ENCODE results near the gene CPED1.
A peak's percentile ranks its signal among the peaks of the same experiment; 100 is the strongest.

The CPED1 gene

GRCh38 chr7:121187676-121188075, 199.2 kb downstream of the CPED1 start:
- no peak overlapping the region for H3K4me3 ChIP-seq (replicated peaks; ENCODE audit: low read depth, low read length)

GRCh38 chr7:121192834-121193233, 204.3 kb downstream of the CPED1 start:
- peak; percentile 6 for DNase-seq (ENCODE audit: low read depth)
- no peak overlapping the region for H3K4me3 ChIP-seq (replicated peaks; ENCODE audit: low read depth, low read length)
- TF ChIP-seq CTCF (IDR thresholded peaks at IDR 0.05; ENCODE audit: low read length, missing control alignments): no peak

More at GRCh38 chr7:121187676-121188075, 199.2 kb downstream of the CPED1 start:
- DNase-seq (ENCODE audit: low read depth): peak; percentile 65
- TF ChIP-seq CTCF (IDR thresholded peaks at IDR 0.05; ENCODE audit: low read length, missing control alignments): no peak

GRCh38 chr7:121195010-121195409, 206.5 kb downstream of the CPED1 start:
- no peak for DNase-seq (ENCODE audit: low read depth)
- no peak for TF ChIP-seq CTCF (IDR thresholded peaks at IDR 0.05; ENCODE audit: low read length, missing control alignments)
- no peak overlapping the region for H3K4me3 ChIP-seq (replicated peaks; ENCODE audit: low read depth, low read length)

- no peak for TF ChIP-seq CTCF (IDR thresholded peaks at IDR 0.05; ENCODE audit: low read length, missing control alignments)
- DNase-seq (ENCODE audit: low read depth): no peak
- no peak overlapping the region for H3K4me3 ChIP-seq (replicated peaks; ENCODE audit: low read depth, low read length)
These were observed 207.4 kb downstream of the CPED1 start for GRCh38 chr7:121195874-121196273.

GRCh38 chr7:121196286-121196685, 207.8 kb downstream of the CPED1 start:
- TF ChIP-seq CTCF (IDR thresholded peaks at IDR 0.05; ENCODE audit: low read length, missing control alignments): no peak
- DNase-seq (ENCODE audit: low read depth): no peak
- no peak overlapping the region for H3K4me3 ChIP-seq (replicated peaks; ENCODE audit: low read depth, low read length)

GRCh38 chr7:121197455-121197854, 208.9 kb downstream of the CPED1 start:
- no peak overlapping the region for H3K4me3 ChIP-seq (replicated peaks; ENCODE audit: low read depth, low read length)
- TF ChIP-seq CTCF (IDR thresholded peaks at IDR 0.05; ENCODE audit: low read length, missing control alignments): no peak
- no peak for DNase-seq (ENCODE audit: low read depth)

- TF ChIP-seq CTCF (IDR thresholded peaks at IDR 0.05; ENCODE audit: low read length, missing control alignments): no peak
- no peak for DNase-seq (ENCODE audit: low read depth)
- H3K4me3 ChIP-seq (replicated peaks; ENCODE audit: low read depth, low read length): no peak overlapping the region
These were observed 210.0 kb downstream of the CPED1 start for GRCh38 chr7:121198502-121198901.

All from fibroblast of pulmonary artery (primary cell).